GM08714 (cell line): ENCODE results near the gene ABCC1.
"Not testable (repeated sequence)": the region's sequence is repeated elsewhere in the genome, so short reads cannot be mapped to it uniquely, and the experiment has no call there.

Experiments used
- H3K4me3 ChIP-seq: fragments of 200-500 bp; sonication (Bioruptor generic); 2 replicates; pipeline ENCODE4 v1.5.1; 2014; ENCODE audit warnings: mild to moderate bottlenecking, low read length, inconsistent platforms
- ZNF274 ChIP-seq: IDR thresholded peaks from 2 replicates; pipeline ENCODE4 v1.6.1; 2012; ENCODE audit warnings: mild to moderate bottlenecking, low read depth, low read length

Gene ABCC1

DNA sequence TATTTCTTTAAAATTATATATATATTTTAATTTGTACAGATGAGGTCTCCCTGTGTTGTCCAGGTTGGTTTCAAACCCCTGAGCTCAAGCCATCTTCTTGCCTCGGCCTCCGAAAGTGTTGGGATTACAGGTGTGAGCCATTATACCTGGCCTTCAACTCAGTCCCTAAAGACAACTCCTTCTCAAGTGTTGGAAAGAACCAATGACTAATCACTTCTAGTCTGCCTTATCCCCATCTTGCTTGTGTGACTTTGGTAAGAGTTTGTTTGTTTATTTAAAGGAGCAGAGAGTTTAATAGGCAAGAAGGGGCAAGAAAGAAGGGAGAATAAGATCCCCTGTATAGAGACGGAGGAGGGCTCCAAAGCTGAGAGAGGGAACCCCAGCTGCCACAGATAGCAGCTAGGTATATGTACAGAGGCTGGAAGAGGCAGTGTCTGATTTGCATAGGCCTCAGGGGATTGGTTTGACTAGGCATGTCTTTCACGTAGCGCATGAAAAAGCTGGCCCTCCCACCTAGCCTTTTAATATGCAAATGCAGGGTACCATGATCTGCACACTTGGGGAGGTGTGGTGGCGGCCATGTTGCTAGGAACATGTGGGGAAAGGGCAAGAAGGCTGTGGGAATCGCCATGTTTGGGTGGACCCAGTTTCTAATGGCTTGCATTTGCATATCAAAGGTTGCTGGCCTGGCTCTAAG, 21.5 kb downstream of the ABCC1 start:
- no peak for TF ChIP-seq ZNF274
- no peak overlapping the region for H3K4me3 ChIP-seq

GRCh38 chr16:15971440-15971815, 22.0 kb downstream of the ABCC1 start:
- no peak overlapping the region for H3K4me3 ChIP-seq
- no peak for TF ChIP-seq ZNF274

DNA sequence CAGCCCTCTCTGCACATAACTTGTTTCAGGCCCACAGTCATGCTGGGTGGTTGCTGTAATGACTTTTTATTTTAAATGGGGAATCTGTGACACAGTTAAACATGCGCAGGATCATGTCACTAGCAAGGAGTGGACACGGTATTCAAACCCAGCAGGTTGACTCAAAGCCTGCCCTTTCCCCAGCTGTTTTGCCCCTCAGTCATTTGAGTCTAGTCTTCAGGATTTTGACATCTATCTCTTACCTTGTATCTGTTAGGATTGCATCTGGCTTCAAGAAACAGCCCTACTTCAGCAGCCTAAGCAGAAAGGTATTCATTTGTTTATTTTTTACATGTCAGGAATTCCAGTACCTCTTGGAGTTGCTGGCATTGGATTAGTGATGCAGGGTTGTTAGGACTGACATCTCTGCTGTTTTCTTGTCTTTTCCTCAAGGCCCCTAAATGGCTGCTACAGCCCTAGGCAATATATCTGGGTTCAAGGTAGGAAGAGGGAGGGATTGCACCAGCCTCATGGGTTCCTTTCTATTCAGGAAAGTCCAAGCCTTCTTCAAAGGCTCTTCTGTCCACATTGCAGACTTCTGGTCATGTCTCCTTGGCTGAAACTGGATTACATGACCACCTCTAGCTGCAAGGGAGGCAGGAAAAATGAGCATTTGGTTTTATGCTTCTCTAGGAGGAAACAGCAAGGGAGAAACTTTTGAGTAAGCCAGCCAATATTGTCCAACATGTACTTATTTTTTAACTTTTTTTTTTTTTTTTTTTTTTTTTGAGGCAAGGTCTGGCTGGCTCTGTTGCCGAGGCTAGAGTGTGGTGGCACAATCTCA, 22.8 kb downstream of the ABCC1 start:
- TF ChIP-seq ZNF274: no peak
- H3K4me3 ChIP-seq: no peak overlapping the region

DNA sequence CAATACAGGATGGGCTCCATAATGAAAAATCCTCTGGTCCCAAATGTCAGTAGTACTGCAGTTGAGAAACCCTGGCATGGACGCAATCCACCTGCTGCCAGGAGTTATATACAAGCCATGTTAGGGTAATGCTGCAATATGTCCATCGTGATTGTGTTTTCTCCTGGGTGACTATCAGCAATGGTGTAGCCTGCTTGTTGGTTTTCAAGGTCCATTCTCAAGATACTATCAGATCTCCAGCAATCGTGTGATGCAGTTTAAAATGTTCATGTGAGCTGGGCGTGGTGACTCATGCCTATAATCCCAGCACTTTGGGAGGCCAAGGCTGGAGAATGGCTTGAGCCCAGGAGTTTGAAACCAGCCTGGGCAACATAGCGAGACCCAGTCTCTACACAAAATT, 24.0 kb downstream of the ABCC1 start:
- TF ChIP-seq ZNF274: no peak
- H3K4me3 ChIP-seq: no peak overlapping the region

DNA sequence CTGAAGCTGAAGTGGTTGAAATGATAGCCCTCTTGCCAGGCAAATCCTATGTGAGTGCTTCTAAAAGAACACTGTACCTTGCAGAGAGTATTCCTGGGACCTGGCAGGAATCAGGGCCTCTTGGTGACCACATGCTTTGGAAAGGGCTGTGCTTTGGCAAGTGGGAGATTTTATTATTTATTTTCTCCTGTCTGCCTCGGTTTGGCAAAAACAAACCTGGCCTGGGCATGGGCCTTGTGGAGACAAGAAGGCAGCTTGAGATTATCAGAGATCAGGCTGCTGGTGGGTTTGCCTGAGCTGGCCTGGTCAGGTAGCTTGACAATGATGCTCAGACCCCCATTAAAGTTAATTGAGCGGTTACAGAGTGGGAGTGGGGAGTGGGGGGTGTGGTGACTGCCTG, 24.6 kb downstream of the ABCC1 start:
- no peak overlapping the region for H3K4me3 ChIP-seq
- no peak for TF ChIP-seq ZNF274

GRCh38 chr16:15975172-15975571, 25.8 kb downstream of the ABCC1 start:
- no peak for TF ChIP-seq ZNF274
- H3K4me3 ChIP-seq: no peak overlapping the region

GRCh38 chr16:15976225-15976812, 26.9 kb downstream of the ABCC1 start:
- no peak for TF ChIP-seq ZNF274
- H3K4me3 ChIP-seq: no peak overlapping the region

DNA sequence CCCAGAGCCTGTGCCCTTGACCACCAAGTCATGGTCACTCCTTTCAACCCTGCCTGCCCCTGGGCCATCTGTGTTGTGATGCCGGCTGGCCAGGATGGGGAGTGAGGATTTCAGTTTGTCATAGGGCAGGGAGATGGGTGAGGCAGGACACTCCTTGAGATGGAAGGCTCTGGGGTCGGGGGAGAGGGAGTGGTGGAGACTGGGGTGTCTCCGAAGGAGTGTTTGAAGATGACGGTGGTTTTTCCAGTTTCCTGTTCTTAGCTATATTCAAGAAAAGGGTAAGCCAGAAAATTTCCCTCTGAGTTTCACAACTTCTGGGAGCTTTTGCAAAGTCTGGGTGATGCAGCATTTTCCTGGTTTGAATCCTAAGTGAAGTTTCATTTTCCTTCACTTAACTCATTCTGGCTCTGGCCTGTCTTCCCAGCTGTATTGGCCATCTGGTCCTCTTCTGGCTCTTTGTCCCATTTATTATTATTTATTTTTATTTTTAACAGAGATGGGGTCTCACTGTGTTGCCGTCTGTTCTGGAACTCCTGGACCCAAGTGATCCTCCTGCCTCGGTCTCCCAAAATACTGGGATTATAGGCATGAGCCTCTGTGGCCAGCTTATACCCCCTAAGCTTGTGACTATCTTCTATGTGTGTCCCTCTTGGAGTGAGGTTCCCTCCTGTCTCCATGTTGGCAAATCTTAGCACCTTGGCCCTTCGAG, 27.7 kb downstream of the ABCC1 start:
- no peak for TF ChIP-seq ZNF274
- no peak overlapping the region for H3K4me3 ChIP-seq

GRCh38 chr16:15979801-15980200, 30.4 kb downstream of the ABCC1 start:
- no peak overlapping the region for H3K4me3 ChIP-seq
- TF ChIP-seq ZNF274: no peak

GRCh38 chr16:15980329-15980728, 30.9 kb downstream of the ABCC1 start:
- TF ChIP-seq ZNF274: no peak
- no peak overlapping the region for H3K4me3 ChIP-seq

- no peak for TF ChIP-seq ZNF274
- no peak overlapping the region for H3K4me3 ChIP-seq
Measured at GRCh38 chr16:15981382-15981781, 32.0 kb downstream of the ABCC1 start.

- H3K4me3 ChIP-seq: not testable (repeated sequence)
Measured at GRCh38 chr16:15982194-15982915, 32.9 kb downstream of the ABCC1 start.

DNA sequence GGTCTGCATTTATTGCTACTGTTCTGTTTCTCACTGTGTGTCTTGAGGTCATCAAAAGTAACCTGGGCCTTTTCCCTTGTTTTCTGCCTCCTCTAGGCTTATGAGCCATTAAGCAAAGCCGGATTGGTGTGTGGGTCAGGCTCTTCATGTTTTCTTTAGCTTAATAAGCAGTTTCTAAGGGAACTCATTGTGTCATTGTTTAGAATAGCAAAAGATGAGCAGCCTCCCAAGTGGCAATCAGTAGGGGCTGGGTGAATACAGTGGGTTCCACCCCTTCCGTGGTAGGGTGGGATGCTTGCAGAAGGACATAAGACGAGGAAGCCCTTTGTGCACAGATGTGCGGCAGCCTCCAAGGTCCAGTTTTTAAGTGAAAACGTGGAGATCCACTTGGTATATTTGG, 34.5 kb downstream of the ABCC1 start:
- no peak overlapping the region for H3K4me3 ChIP-seq
- no peak for TF ChIP-seq ZNF274

DNA sequence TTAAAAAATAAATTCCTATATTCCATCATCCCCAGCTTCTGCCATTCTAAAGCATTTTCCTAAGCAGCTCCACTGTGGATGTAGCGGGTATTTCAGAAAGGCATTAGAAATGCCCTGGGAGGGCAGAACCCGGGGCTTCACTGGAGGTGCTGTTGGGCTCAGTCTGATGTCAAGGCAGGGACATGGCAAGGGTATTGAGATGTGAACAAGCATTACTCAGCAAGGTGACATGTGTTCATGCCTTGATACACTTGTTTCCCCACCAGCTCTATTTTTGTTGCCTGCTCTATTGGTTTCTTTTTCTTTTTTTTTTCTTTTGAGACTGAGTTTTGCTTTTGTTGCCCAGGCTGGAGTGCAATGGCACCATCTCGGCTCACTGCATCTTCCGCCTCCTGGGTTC, 35.7 kb downstream of the ABCC1 start:
- no peak for TF ChIP-seq ZNF274

More for the DNA sequence above, 35.7 kb downstream of the ABCC1 start:
- no peak overlapping the region for H3K4me3 ChIP-seq
